OCI-LY7 (cell line): ENCODE data around the gene MKNK2. TPM values are rescaled to one million over a fixed set of nuclear protein-coding genes. Genes with fewer than 3 reads are reported as not detected.

Experiments used
- BruUV-seq: library from RNA; stranded (reverse); fragments of 400-500 nt; replicated peaks from 2 replicates; lab custom pipeline; 2021; lab: Mats Ljungman, UMichigan
- CTCF ChIA-PET: fragments of 300-600 bp; sonication (Branson Sonifier 250); formaldehyde crosslinking; loops from one replicate; lab custom pipeline; 2022; ENCODE audit warnings: antibody characterized with exemption; ENCODE audit not compliant: unreplicated experiment; lab: Charles Lee
- POLR2A ChIA-PET: fragments of 300-600 bp; sonication (Branson Sonifier 250); formaldehyde crosslinking; loops from one replicate; lab custom pipeline; 2022; ENCODE audit warnings: antibody characterized with exemption; lab: Charles Lee
- DNase-seq: peaks from one replicate; pipeline ENCODE4 v3.0.0-alpha.2; 2015; ENCODE audit warnings: low spot score
- H2AFZ ChIP-seq: fragments of 200-600 bp; sonication (generic), shearing (Covaris generic); 2 replicates; pipeline ENCODE4 v1.6.1; 2014; ENCODE audit warnings: mild to moderate bottlenecking, antibody characterized with exemption, low read length, moderate library complexity
- H3K27ac ChIP-seq: fragments of 200-600 bp; sonication (generic); 2 replicates; pipeline ENCODE4 v1.5.1; 2014; ENCODE audit warnings: mixed run types, low read depth, mild to moderate bottlenecking, moderate library complexity, low read length, inconsistent platforms; ENCODE audit not compliant: poor library complexity, severe bottlenecking
- H3K36me3 ChIP-seq: fragments of 200-600 bp; sonication (generic); 2 replicates; pipeline ENCODE4 v1.6.1; 2014; ENCODE audit warnings: mild to moderate bottlenecking, antibody characterized with exemption, low read length, moderate library complexity, mixed read lengths; ENCODE audit not compliant: insufficient read depth
- H3K4me1 ChIP-seq: fragments of 200-600 bp; sonication (generic); 2 replicates; pipeline ENCODE4 v1.5.1; 2014; ENCODE audit warnings: mild to moderate bottlenecking, low read length; ENCODE audit not compliant: insufficient read depth, poor library complexity, severe bottlenecking
- H3K4me2 ChIP-seq: fragments of 200-600 bp; sonication (generic); 2 replicates; pipeline ENCODE4 v1.6.1; 2014; ENCODE audit warnings: mild to moderate bottlenecking, low read length
- H3K4me3 ChIP-seq: fragments of 200-600 bp; sonication (generic); 2 replicates; pipeline ENCODE4 v1.5.1; 2014; ENCODE audit warnings: mild to moderate bottlenecking, low read depth, low read length; ENCODE audit not compliant: poor library complexity, severe bottlenecking
- H3K79me2 ChIP-seq: fragments of 200-600 bp; sonication (generic); 2 replicates; pipeline ENCODE4 v1.6.1; 2016; ENCODE audit warnings: low read depth, mild to moderate bottlenecking, low read length, moderate library complexity, mixed read lengths; ENCODE audit not compliant: insufficient read depth
- H3K9me2 ChIP-seq: fragments of 200-600 bp; sonication (generic); 2 replicates; pipeline ENCODE4 v1.6.1; 2016; ENCODE audit warnings: mild to moderate bottlenecking, low read length, mixed read lengths; ENCODE audit not compliant: insufficient read depth
- H3K9me3 ChIP-seq: fragments of 200-600 bp; sonication (generic); 2 replicates; pipeline ENCODE4 v1.6.1; 2014; ENCODE audit warnings: mild to moderate bottlenecking, mixed run types, low read length, mixed read lengths
- H4K20me1 ChIP-seq: fragments of 200-600 bp; sonication (generic); 2 replicates; pipeline ENCODE4 v1.6.1; 2014; ENCODE audit warnings: mild to moderate bottlenecking, antibody characterized with exemption, low read length, moderate library complexity, mixed read lengths; ENCODE audit not compliant: insufficient read depth
- CTCF ChIP-seq: fragments of 200-600 bp; sonication (generic); conservative IDR thresholded peaks from 2 replicates; pipeline ENCODE4 v1.5.1; 2014; ENCODE audit warnings: mild to moderate bottlenecking, antibody characterized with exemption, low read length, moderate library complexity, mixed read lengths
- EZH2phosphoT487 ChIP-seq: fragments of 200-600 bp; sonication (generic); IDR thresholded peaks from 2 replicates; pipeline ENCODE4 v1.6.1; 2018; ENCODE audit warnings: low read depth, borderline replicate concordance, mild to moderate bottlenecking, mixed run types, antibody characterized with exemption, low read length, moderate library complexity, mixed read lengths
- intact Hi-C: fragments of 100-400 bp; cut with micrococcal nuclease; formaldehyde crosslinking; loops from one replicate; pipeline ENCODE4 v1.10.0; 2022; ENCODE audit not compliant: unreplicated experiment
- total RNA-seq, 2 experiments: library from RNA; depleted of rRNA in 1 of 2; stranded (reverse); fragments of >200 nt in 1 of 2; shearing (Covaris generic) in 1 of 2; gene quantifications; 2 replicates each; pipeline ENCODE4 v1.2.3, GENCODE V29; 2014 to 2022

The MKNK2 gene
- total RNA-seq, 2 experiments from 2014 or later: 115 to 225 TPM

GRCh38 chr19:2047449-2048103 is 3.5 kb downstream of the MKNK2 start:
- CTCF ChIA-PET: no interaction called here
- Histone ChIP-seq H3K4me2 (peak overlapping the region; percentile 93), H4K20me1 (0 out of 2 replicates have a peak, but pooled peaks cover 6% of the 10 kb centered on the region), H3K9me3 (no peaks in the 10 kb centered on the region), H3K27ac (peak overlapping the region; percentile 16), H3K36me3 (peaks cover 56% of the 10 kb centered on the region), H3K4me3 (peak overlapping the region; percentile 98), H2AFZ (no peak overlapping the region), H3K9me2 (no peaks in the 10 kb centered on the region), H3K4me1 (peaks cover 59% of the 10 kb centered on the region), H3K79me2 (peaks cover 30% of the 10 kb centered on the region)
- no peak for DNase-seq
- TF ChIP-seq EZH2phosphoT487 (no peak), CTCF (no peak)
- no TSS peak for BruUV-seq
- POLR2A ChIA-PET: no interaction called here
- intact Hi-C loops: no loop called here

- TF ChIP-seq CTCF: peak; percentile 42; the same call in 1 of the 2 replicates
- no peak for TF ChIP-seq EZH2phosphoT487
- peaks cover 30% of the 10 kb centered on the region for H3K79me2 ChIP-seq
- H3K9me3 ChIP-seq: no peaks in the 10 kb centered on the region
- POLR2A ChIA-PET: no interaction called here
- no peak overlapping the region for H2AFZ ChIP-seq
- H3K36me3 ChIP-seq: peaks cover 60% of the 10 kb centered on the region
- no peak overlapping the region for H3K4me2 ChIP-seq
- H3K27ac ChIP-seq: no peak overlapping the region
- 0 out of 2 replicates have a peak, but pooled peaks cover 6% of the 10 kb centered on the region for H4K20me1 ChIP-seq
- H3K9me2 ChIP-seq: no peaks in the 10 kb centered on the region
- intact Hi-C loops: no loop called here
- DNase-seq: no peak
- H3K4me1 ChIP-seq: peaks cover 58% of the 10 kb centered on the region
- H3K4me3 ChIP-seq: no peak overlapping the region
- CTCF ChIA-PET: no interaction called here
- BruUV-seq: no TSS peak
Measured at GRCh38 chr19:2047076-2047448, 4.0 kb downstream of the MKNK2 start.
